GM18499 (cell line): Measurements from ENCODE around the gene ALCAM.

Source experiments
- ATAC-seq: cut with Tn5 transposase; IDR thresholded peaks from one replicate; pipeline ENCODE4 v1.9.1; 2021; ENCODE audit warnings: moderate number of reproducible peaks; ENCODE audit not compliant: insufficient read depth, unreplicated experiment

Gene ALCAM

DNA sequence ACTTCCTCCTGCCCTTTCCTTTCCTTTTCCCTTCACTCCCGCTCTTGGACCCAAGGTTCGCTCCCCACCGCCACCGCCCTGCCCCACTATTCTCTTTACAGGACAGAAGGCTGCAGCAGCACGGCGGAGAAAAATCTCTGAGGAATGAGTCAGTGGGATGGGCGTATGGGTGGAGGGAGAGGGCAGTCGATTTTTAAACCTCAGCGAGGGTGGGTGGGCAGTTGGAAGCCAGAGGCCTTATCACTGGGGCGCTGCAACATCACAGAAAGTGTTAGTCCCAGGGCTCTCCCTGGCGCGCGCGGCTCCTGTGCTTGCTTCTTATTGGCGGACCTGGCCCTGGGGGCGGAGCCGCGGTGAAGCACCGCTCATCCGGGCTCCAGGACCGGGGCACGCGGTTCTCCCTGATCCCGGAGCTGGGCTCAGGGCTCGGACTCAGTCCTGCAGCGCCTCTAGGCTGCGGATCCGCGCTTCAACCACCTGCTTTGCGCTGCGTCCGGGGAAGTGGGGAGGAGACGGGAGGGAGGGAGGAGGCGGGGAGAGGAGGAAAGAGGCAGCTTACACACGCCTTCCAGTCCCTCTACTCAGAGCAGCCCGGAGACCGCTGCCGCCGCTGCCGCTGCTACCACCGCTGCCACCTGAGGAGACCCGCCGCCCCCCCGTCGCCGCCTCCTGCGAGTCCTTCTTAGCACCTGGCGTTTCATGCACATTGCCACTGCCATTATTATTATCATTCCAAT lies at the start of gene ALCAM:
Gene ALCAM, plus strand, starts transcription at position 584 of the 737 bp plus-strand sequence.
- ATAC-seq: peak; percentile 36

DNA sequence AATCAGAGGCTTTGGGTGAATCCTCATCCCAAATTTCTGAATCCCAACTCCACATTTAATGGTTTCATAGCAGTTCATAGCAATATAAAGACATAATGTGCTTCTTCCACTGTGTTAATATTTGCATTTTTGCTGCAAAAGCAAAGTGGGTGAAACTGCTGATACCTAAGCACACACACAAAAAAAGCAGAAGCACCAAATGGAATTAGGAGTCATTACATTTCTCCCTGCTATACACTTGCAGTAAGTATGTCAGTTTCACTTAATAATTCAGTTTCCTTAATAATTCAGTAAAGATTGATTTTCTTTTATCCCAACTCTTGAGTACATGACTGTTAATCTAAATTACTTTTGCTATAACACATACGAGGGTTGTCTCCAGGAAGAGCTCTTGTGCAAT lies 48.9 kb upstream of the ALCAM start:
- no peak for ATAC-seq

DNA sequence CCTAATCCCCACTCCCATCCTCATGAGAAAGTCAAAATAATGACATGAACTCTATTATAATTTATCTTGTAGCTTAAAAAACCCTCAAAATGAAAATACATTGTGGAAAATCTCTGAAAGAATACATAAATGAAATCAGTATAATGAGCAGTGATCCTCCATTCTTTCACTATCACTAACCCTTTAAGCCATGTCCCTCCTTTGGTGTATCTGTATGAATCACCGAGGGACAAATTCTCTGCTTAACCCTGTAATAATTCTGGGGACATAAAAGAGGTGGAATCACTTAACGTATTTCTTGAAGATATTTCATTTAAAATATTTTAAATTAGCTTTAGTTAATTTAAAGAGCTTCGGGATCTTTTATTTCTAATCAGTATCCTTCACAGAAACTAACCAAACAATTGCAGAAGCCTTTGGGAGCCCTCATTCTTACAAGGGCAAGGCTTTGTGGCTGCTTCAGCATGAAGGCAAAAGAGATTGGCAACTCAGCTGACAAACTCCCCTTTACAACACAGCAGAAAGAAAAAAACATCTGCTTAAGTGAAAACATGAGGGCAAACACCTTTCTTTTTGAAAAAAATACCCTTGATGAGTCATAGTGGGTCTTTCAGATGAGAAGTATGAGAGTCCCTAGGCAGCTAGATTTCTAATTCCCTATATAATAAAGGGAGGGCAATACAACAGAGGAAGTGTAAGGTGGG lies 44.0 kb upstream of the ALCAM start:
- peak; percentile 95 for ATAC-seq

DNA sequence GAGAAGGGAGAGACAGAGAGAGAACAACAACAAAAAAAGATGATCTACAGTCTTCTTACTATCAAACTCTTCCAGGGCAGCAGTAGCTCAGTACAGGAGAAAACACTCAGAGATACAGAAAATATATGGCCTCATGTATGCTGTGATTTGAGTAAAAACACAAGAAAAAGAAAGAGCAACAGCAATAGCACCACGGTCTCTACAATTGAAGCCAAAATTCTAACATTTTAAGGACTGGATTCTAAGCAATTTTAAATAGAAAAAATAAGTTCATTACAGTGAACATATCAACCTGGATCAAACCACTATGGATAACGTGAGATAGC lies 43.5 kb upstream of the ALCAM start:
- ATAC-seq: peak; percentile 33

DNA sequence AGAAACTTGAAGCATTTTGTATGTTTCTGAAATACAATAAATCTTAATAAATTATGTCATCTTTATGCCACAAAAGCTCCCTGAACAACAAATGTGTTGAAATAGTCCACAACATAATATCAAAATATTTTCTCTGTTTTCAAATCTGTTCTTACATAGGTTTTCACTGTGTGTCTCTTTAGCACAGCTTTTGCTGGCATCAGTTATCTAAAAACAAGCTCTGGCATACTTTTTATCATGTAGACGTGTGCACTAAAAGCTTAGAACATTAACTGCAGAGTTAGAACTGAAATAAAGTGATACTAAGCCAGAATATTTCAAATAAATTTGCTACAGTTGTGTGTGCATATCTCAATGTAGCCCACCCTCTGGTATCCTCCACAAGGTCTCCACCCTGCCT lies 41.8 kb upstream of the ALCAM start:
- ATAC-seq: no peak

DNA sequence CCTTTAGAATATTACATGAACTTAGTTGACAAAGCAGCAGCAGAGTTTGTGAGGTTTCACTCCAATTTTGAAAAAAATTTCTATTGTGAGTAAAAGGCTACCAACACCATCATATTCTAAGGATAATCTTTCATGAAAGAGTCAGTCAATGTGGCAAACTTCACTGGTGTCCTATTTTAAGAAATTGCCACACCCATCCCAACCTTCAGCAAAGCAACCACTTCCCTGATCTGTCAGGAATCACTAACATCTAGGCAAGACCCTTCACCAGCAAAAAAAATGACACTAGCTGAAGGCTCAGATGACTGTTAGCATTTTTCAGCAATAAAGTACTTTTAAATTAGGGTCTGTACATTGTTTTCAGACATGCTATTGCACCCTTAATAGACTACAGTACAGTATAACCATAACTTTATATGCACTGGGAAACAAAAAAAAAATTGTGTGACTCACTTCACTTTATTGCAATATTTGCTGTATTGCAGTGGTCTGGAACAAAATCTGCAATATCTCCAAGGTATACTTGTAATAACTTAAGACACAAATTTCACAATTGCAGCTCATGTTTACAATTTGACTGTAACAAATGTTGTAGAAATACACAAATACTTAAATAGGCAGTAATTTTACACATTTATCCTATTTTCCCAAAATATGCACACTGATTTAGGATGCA lies 38.9 kb upstream of the ALCAM start:
- no peak for ATAC-seq

DNA sequence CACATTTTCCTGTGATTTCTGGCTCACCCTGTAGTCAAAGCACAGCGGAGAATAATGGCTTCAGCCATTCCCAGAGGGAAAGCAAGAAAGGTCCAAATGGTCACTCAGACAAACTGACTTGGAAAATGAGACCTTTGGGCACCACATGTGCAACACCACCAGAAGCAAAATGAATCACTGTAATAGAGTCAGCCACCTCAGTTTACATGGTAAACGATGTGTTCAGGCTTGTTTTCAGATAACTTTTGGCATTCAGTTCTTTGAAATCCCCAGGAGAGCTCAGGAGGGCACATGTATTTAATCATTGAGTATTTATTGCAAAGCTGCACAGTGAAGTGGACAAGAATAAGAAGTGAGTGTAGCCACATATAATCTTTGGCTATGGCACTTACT lies 38.4 kb upstream of the ALCAM start:
- ATAC-seq: no peak

DNA sequence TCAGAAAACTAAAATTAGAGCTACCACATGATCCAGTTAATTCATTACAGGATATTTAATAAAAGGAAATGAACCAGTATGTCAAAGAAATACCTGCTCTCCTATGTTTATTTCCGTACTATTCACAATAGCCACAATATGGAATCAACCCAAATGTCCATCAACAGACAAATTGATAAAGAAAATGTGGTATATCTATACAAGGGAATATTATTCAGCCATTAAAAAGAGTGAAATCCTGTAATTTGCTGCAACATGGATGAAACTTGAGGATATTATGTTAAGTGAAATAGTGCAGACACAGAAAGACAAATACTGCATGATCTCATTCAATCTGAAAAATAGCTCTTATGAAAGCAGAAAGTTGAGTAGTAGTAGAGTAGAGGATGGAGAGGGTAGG lies 33.7 kb upstream of the ALCAM start:
- no peak for ATAC-seq

DNA sequence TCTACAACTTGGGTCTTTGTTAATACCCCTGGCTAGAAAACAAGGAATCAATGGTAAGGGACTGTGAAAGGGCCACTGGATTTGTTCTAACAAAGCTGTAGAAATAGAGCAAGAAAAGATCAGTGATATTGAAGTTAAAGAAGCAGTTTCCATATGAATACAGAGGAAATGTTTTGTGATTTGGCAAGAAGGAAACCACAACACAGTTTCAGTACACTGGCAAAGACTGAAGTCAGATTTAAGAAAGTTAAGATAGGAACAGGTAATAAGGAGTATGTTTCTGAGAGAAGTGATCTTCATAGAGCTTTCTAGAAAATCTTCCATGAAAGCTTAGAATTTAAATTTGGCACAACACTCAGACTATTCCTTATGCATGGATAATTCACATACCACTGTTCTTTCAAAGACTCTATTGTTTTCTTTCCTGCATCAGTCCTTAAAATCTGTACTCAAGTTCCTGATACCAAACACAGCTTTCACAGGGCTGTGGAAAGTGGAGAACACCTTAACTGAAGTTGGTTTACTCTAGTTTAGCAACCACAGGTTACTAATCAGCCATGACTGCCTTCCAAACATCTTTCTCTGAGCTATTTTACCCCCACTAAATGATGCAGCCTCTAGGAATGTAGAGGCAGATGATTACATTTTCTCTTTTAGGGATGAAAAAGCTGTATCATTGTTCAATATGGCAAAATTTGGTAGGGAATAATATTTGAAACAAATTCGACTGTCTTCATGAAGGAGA lies 32.4 kb upstream of the ALCAM start:
- peak; percentile 63 for ATAC-seq

DNA sequence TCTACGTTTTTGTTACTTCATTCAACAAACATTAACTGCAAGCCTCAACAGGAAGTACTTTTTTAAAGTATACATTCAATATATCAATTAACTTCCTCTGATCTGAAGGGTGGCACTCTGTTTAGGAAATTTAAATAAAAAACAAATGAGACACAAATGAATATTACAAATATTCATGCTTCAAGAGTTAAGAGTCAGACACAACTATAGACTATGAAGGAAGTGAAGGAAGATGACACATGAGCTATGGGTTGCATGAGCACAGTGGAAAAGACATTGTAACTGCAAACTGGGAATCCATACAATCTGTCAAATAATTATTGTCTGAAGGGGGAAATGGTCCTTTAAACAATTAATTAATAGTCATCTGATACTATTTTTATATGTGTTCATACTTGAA lies 26.8 kb upstream of the ALCAM start:
- ATAC-seq: no peak

DNA sequence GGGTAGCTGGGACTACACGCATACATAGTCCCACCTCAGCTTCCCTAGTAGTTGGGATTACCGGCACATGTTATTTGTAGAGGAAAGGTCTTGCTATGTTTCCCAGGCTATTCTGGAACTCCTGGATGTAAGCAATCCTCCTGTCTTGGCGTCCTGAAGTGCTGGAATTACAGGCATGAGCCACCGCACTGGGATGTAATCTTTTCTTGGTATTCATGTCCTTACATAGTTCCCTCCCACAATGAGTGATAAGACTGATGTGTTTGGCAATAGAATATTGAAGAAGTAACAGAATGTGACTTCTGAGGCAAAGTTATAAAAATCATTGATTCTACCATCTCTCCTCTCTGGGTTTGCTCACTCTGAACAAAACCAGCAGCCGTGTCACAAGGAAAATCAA lies 22.7 kb upstream of the ALCAM start:
- no peak for ATAC-seq

DNA sequence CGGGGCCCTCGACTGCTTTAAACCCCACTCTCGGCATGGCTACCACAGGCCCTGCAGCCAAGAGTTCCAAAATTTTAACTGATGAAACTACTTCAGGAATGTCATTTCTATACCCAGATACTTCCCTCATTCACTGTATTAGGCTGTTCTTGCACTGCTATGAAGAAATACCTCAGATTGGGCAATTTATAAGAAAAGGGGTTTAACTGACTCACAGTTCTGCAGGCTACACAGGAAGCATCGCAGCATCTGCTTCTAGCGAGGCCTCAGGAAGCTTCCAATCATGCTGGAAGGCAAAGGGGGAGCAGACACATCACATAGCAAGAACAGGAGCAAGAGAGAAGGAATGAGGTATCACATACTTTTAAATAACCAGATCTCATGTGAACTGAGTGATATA lies 21.6 kb upstream of the ALCAM start:
- ATAC-seq: no peak

DNA sequence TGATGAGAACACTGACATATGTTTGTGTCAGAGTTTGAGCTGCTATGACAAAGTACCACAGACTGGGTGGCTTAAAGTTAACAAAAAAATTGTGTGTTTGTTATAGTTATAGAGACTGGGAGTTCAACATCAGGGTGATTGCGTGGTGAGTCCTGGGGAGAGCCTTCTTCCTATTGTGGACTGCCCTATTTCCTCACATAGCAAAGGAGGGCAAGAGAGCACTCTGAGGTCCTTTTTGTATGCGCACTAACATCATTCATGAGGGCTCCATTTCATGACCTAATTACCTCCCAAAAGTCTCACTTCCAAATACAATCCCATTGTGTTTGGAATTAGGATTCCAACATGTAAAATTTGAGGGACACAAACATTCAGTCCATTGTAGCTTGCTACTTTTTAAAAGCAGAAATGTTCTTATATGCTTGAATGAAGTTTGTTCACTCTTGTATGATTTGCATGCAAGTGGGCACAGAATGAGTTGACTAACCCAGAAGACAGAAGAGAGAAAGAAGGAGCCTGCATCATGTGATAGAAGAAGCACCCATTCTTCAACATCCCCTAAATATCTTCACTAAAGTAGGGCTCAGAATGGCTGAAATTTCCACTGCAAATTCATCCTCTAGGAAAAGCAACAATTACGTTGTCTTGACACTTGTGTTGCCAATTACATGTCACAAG lies 18.9 kb upstream of the ALCAM start:
- peak; percentile 93 for ATAC-seq

DNA sequence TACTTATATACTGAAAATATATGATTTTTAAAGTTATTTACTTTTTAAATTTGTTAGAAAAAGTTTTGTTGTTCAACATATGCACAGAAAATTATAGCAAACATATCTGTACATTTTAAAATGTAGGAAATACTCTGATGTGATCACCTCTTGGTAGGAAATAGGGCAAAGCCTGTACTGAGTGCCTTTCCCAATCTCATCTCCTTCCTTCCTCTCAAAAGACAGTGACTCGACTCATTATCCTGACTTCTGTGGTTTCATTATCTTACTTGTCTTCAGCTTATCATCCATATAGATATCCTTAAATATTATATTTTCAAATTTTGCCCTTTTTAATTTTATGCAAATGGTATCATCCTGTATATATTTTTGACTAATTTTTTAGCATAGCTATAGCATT lies 18.4 kb upstream of the ALCAM start:
- no peak for ATAC-seq

DNA sequence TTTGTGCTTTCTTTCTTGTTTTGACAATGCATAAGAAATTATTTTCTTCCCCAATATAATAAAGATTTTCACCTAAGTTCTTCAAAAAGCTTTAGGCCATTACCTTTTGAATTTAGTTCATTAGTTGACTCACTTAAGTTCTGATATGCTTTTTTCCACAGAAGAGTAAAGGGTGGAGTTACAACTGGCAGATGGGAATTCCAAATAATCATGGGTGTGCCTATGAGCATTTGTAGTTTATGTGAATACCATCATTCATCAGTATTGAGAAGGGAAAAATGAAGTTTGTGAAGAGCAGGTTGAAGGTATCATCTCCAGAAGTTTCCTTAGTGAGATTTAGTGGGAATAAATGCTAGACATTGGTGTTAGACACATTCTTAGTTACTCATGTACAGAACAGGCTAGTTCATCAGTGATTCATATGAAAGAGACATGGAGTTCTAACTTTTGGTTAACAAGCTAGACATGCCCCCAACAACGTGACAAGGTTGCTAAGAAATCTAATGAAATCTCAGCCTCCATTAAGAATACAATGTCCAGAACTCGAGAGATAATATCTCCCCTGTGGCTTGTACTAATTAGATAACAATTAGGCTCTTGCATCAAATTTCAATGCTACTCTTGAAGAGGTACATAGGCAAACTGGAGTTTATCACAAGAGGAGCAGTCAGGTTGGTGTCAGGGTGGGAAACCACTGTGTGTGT lies 16.9 kb upstream of the ALCAM start:
- ATAC-seq: no peak

DNA sequence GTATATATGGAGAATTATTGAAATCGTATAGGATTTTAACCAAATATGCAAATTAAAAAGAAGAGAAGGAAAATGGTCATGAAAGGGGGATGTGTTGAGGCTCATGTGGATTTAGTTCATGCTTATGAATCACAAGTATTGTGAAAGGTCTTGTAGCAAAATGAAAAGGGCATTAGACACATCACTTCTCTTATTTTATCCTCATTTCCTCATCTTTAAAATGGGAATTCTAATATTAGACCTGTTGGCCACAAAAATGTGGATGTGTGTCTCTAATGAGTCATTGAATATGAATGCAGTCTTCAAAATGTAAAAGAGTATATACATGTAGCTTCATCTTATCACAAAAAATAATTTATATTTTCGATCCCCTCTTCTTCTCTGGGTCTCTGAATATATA lies 14.9 kb upstream of the ALCAM start:
- ATAC-seq: no peak

DNA sequence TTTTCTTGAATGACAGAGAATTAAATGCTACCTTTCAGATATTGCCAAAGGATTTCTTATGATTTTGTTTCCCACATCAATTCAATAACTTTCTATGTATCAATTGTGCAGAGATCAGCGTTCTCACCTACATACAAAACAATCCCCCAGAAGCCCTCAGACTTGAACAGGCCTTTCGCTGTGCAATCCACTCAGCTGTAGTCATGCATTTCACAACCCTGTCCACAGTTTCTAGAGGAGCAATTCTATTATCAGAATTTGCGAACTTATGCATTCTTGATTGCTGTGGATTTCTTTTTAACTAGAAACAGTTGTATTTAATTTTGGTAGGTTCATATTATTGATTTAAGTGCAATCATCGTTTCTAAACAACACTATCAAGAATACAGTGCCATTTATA lies 13.7 kb upstream of the ALCAM start:
- no peak for ATAC-seq

DNA sequence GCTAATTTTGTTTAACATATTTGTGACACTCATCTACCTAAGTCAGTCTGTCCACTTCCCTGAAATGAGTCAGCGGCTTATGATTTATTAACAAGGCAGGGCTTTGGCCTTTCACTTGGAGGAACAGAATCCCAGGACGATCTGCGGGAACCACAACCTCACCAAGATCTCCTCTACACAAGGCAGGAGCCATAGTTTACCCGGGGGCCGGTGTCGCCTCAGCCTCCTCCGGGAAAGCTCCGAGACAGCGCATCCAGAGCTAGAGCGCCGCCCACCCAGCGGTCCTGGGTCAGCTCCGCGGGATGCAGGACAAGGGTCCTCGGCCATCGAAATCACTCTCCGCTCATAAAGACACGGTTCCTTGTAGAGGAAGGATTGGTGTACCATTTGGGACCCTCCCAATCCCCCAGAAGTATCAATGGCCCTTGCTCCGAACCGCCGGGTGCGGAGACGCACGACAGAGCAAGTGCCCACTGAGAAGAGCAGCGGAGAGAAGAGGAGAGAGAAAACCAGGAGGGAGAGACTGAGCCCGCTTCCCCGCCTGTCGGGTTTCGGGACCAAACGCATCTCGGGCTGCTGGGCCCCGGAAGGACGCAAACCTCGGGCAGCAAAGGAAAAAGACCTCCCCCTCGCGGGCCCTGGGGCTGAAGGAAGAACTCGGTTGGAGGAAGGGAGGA lies 13.1 kb upstream of the ALCAM start:
- no peak for ATAC-seq

DNA sequence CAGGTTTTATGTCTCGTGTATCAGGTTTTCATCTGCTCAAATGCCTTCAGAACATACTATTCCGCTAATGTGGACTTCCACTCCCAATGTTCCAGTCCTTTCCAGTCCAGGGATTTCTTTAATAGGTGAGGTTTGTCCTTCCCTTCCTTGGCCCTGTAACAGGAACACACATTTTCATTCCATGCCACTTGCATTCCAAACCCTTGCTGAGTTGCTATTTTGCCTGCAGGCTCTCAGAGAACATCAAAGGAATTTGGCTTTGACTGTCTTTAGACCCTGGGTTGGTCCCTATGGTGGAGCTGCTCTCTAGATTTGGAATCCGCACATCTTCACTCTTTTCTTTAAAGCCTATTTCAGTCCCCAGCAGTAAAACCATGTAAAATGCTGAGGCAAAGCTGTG lies 12.3 kb upstream of the ALCAM start:
- no peak for ATAC-seq
